HUDEP-2 (cell line): ENCODE results near the gene IL1RN.
"Not testable (repeated sequence)": the region's sequence is repeated elsewhere in the genome, so short reads cannot be mapped to it uniquely, and the experiment has no call there.

Experiments
- DNase-seq, 76 experiments: peaks; one replicate each; lab custom pipeline; 2025; ENCODE audit not compliant: unreplicated experiment in 76 of 76; lab: John Stamatoyannopoulos, UW

Gene IL1RN

DNA sequence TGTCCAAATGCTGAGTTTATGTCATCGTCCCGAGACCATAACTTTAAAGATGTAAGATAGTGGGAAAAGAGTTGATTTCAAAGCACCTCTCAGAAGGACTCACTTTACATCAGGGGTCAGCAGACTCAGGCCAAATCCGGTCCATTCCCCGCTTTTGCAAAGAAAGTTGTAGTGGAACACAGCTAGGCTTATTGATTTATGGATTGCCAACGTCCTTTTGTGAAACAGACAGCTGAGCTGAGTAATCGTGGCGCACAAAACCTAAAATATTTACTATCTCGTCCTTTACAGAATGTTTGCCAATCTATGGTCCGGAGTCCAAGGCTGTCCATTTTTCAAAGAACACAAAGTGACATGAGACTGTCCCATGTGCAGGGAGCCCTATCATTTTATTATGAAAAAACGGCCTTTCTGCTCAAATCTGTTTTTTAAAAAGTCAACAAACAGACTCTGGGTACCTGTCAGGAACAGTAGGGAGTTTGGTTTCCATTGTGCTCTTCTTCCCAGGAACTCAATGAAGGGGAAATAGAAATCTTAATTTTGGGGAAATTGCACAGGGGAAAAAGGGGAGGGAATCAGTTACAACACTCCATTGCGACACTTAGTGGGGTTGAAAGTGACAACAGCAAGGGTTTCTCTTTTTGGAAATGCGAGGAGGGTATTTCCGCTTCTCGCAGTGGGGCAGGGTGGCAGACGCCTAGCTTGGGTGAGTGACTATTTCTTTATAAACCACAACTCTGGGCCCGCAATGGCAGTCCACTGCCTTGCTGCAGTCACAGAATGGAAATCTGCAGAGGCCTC, at the start of gene IL1RN:
Gene IL1RN (plus strand): TSS at position 754 of the 801 bp plus-strand sequence. CDS start 27 bp downstream, at position 781.
- DNase-seq: no peak

DNA sequence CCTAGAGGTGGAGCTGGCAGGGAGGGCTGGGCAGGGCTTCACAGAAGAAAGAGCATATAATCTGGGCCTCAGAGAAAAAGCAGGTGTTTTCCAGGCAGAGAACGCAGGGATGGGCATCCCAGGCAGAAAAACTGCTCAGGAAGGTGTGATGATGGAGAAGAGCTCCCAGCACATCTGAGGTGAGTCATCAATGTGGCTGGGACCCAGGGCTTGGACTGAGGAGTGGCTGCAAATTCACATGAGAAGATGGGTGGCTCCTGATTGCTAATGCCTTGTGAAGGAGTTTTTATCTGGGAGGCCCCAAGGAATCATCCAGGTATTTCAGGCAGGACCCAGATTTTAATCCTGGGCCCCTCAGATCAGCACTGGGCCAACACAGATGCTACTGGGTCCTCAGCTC, 49.5 kb upstream of the IL1RN start:
- DNase-seq: no peak

DNA sequence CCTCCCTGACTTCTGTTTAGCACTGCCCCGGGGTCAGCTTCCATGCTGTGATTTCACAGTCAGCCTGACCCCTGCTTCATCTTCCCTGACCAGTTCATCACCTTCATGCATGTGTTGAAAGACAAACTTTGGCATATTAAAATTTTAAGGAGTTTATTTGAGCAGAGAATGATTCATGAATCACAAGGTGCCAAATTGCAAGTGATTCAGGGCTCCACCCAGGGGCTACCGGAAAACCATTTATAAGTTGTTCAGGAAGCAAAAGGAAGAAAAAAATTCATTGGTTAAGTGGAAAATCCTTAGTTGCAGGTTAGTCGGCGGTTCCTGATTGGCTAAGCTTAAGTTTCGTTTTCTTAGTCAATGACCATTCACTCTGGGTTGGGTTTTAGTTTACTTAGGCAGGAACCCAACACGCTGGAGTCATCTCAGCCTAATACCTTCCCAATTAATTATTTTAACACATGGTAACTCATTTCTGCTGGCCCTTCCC, 49.0 kb upstream of the IL1RN start:
- no peak for DNase-seq

- DNase-seq: no peak
Observed at GRCh38 chr2:113079131-113079530, 48.3 kb upstream of the IL1RN start.

DNA sequence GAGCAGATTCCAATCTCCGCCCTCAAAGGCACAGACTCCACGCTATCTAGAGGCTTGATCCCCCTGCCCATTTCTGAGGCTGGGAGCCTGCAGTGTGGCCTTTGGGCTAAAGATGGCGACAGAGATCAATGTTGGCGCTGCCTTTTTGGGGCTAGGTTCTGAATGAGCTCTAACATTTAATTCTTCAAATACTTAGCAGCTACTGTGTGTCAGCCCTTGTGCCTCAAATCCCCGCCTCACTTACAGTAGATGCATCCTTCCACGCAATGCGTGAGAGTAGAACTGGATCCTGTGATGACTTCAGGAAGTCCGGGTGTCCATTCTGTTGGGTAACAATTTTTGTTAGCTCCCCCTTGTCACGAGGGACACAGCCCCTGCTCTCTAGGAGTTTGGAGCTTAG, 47.3 kb upstream of the IL1RN start:
- peak in 28 of 76 experiments; percentile 0 to 35 (median 15) for DNase-seq

DNA sequence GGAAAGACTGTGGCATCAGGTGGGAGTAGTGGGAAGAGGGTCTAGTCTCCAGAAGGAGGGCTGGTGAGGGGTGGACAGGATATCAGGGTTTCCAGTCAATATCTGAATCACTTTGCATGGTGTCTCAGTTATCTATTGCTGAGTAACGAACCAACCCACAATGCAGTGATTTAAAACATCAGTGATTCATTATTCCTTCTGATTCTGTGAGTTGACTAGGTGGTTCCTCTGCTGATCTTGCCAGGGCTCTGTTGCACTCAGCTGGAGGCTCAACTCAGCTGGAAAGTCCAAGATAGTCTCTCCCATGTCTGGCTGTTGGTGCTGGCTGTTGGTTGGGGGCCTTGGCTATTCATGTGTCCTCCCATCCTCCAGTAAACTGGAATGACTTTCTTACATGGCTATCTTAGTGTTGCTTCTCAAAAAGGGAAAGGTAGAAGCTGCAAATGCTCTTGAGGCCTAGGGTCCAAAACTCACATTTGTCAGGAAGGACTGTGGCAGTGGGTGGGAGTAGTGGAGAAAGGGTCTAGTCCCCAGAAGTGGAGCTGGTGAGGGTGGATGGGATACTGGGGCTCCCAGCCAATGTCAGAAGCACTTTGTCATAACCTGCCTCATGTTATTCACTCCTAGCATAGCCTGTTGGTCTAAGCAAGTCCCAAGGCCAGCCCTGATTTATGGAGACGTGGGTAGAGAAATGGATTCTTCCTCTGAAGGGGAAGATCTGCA, 45.7 kb upstream of the IL1RN start:
- DNase-seq: no peak

DNA sequence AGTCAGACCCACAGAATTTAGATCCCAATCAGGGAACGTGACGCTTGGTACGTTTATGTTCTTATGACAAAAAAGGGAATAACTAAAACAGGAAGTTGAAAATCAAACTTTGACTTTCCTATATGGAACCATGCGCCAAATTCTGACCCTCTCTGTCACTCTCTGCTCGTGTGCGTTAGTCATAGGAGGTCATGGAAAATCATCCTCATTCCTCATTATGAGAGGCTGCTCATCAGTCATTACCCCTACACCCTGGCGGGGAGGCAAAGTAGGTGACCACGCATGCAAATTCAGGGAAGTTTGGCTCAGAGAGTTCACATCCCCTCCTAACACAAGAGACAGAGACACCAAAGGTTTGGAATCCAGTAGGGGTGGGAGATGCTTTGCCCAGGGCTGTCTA, 44.1 kb upstream of the IL1RN start:
- no peak for DNase-seq

DNA sequence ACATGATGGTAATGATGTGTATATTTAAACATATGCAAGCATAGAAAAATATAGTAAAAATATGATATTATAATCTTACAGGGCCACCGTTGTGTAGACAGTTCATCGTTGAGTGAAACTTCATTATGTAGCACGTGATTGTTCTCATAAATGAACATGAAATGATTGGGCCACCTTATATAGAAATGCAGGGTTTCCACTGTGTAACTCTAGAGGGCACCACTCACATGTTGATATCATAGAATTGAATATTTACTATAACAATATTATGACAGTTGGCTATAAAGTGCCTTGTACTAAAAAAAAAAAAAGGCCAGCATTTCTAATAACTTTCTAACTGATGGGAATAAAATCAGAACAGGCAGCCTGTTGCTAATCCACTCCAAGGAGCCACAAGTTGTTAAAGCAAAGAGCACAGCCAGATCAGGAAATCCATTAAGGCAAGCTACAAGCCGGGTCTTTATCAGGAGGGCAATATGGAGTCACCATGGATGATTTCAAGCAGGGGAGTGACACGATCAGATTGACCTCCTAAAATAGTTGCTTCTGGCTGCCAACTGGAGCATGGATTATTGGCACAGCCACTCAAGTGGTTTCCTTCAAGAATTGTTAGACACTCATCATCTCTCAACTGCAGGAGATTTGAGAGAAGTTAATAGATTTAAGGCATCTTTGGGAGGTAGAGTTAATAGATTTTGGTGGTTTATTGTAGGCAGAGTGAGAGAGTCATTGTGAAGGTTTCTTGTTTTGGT, 43.0 kb upstream of the IL1RN start:
- DNase-seq: peak in 18 of 76 experiments; percentile 4 to 44 (median 16)

GRCh38 chr2:113085542-113085941, 41.9 kb upstream of the IL1RN start:
- DNase-seq: peak in 11 of 76 experiments; percentile 1 to 41 (median 9)

- no peak for DNase-seq
Observed at GRCh38 chr2:113088213-113088992, 39.0 kb upstream of the IL1RN start.

DNA sequence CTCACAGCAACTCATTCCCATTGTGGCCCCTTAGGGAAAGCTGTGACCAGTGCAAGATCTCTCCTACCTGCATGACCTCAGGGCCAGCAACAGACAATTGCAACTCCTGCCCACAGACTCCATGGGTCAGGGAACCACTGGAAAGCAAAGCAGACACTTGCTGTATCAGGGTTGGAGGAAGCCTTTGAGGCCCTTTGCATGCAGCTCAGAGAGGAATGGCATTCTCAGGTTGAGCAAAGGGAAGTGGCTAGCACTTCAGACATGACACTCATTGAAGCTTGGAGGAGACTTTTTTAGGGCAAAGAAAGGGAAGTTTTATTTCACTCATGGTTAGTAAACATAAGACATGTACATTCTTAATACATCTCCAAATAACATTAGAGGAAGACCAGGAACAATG, 37.5 kb upstream of the IL1RN start:
- no peak for DNase-seq

- no peak for DNase-seq
Observed at GRCh38 chr2:113091231-113091896, 36.0 kb upstream of the IL1RN start.

GRCh38 chr2:113092864-113093612, 34.4 kb upstream of the IL1RN start:
- DNase-seq: no peak

GRCh38 chr2:113093613-113093977, 33.8 kb upstream of the IL1RN start:
- DNase-seq: no peak

DNA sequence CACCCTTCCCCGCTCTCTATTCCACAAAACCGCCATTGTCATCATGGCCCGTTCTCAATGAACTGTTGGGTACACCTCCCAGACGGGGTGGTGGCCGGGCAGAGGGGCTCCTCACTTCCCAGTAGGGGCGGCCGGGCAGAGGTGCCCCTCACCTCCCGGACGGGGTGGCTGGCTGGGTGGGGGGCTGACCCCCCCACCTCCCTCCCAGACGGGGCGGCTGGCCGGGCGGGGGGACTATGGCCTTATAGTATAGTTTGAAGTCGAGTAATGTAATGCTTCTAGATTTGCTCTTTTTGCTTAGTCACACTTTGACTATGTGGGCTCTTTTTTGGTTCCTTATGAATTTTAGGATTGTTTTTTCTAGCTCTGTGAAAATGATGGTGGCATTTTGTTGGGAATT, 31.1 kb upstream of the IL1RN start:
- not testable (repeated sequence) for DNase-seq

DNA sequence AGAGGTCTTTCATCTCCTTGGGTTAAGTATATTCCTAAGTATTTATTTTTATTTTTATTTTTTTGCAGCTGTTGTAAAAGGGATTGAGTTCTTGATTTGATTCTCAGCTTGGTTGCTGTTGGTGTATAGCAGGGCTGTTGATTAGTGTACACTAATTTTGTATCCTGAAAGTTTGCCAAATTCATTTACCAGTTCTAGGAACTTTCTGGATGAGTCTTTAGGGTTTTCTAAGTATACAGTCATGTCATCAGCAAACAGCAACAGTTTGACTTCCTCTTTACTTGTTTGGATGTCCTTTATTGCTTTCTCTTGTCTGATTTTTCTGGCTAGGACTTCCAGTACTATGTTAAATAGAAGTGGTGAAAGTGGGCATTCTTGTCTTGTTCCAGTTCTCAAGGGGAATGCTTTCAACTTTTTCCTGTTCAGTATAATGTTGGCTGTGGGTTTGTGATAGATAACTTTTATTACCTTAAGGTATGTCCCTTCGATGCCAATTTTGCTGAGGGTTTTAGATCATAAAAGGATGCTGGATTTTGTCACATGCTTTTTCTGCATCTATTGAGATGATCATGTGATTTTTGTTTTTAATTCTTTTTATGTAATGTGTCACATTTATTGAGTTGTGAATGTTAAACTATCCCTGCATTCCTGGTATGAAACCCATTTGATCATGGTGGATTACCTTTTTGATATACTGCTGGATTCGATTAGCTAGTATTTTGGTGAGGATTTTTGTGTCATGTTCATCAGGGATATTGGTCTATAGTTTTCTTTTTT, 30.4 kb upstream of the IL1RN start:
- DNase-seq: not testable (repeated sequence)

GRCh38 chr2:113098041-113098440, 29.4 kb upstream of the IL1RN start:
- no peak for DNase-seq

DNA sequence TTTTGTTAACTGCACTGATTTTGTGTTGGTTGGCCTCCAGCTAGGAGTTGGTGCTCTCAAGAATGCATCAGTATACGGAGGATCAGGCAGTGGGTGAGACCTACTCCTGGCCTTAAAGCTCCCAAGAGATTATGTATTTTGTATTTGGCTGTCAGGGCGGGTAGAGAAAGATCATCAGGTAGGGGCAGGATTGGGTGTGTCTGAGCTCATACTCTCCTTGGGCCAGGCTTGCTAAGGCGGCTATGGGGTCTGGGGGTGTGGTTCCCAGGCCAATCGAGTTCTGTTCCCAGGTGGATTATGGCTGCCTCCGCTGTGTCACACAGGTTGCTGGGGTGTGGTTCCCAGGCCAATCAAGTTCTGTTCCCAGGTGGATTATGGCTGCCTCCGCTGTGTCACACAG, 28.9 kb upstream of the IL1RN start:
- no peak for DNase-seq
